Adrenal gland (tissue), 12 donors: ENCODE data around the gene GALNT10. TPM values are rescaled to one million over a fixed set of nuclear protein-coding genes. Genes with fewer than 3 reads are reported as not detected.

ENCODE experiments used
- DNase-seq, 7 donors: peaks; one replicate each; pipeline ENCODE4 v3.0.0-alpha.2; 2019 to 2020
- H3K27ac ChIP-seq, 5 donors: fragments of 200-600 bp; sonication (generic) in 4 of 5; 1 replicate in 3 of 5; 2 replicates in 2 of 5; pipeline versions ENCODE4 v1.5.1 to v1.8.0; 2016 to 2020; ENCODE audit warnings: mild to moderate bottlenecking in 1 of 5
- H3K27me3 ChIP-seq: fragments of 200-600 bp; 2 replicates; pipeline ENCODE4 v1.8.0; 2021
- H3K36me3 ChIP-seq, 2 donors: fragments of 200-600 bp; replicated peaks in 1 of 2; 1 replicate in 1 of 2; 2 replicates in 1 of 2; pipeline versions ENCODE4 v1.5.1 to v1.8.0; 2018 to 2022
- H3K4me1 ChIP-seq, 2 donors: fragments of 200-600 bp; replicated peaks in 1 of 2; 1 replicate in 1 of 2; 2 replicates in 1 of 2; pipeline versions ENCODE4 v1.5.1 to v1.8.0; 2018 to 2021
- H3K4me3 ChIP-seq, 4 donors: fragments of 200-600 bp; sonication (generic) in 3 of 4; one replicate each; pipeline ENCODE4 v1.5.1; 2016 to 2018
- H3K9me3 ChIP-seq, 3 donors: fragments of 200-600 bp; sonication (generic) in 1 of 3; replicated peaks in 1 of 3; 1 replicate in 2 of 3; 2 replicates in 1 of 3; pipeline versions ENCODE4 v1.5.1 to v1.8.0; 2016 to 2021
- POLR2A ChIP-seq, 2 donors: fragments of 450-650 bp; IDR thresholded peaks; one replicate each; pipeline ENCODE4 v1.6.1; 2017; ENCODE audit warnings: antibody characterized with exemption in 2 of 2, mild to moderate bottlenecking in 2 of 2, moderate library complexity in 1 of 2
- WGBS, 4 donors: extraction: QIAGEN DNeasy Blood & Tissue Kit in 2 of 4; methylation state at CpG; one replicate each; pipeline versions ENCODE4 v1.1.5 to v1.1.7; 2013 to 2017; 5-methylcytosine and 5-hydroxymethylcytosine counted together
- intact Hi-C, 2 donors: fragments of 100-400 bp; cut with DNase I; formaldehyde crosslinking; loops; one replicate each; pipeline versions ENCODE4 v1.14.1 to v1.15.0; 2022 to 2023
- polyA plus RNA-seq, 3 donors: library from polyadenylated mRNA; stranded (reverse); fragments of 200-250 nt in 2 of 3; fragments of 350-450 nt in 1 of 3; fragmentation: Illumina TruSeq in 1 of 3; extraction: RNeasy Lipid Tissue Mini Kit (QIAGEN cat#74804) in 1 of 3; gene quantifications; one replicate each; pipeline ENCODE4 v1.2.3, GENCODE V29; 2013 to 2014
- total RNA-seq, 9 donors: library from RNA; depleted of rRNA in 4 of 9; stranded (reverse); fragments of >200 nt in 4 of 9; fragments of 120-200 nt in 1 of 9; fragmentation: NEBNext Ultra II Directional in 1 of 9; extraction: Animal tissue kit (Norgen Biotek cat#: 25700) in 1 of 9; gene quantifications; one replicate each; pipeline versions ENCODE4 v1.1.0 to v1.2.4, GENCODE V29; 2013 to 2023
- TF ChIP-seq, protein P1 (sequence below), 6 experiments: fragments of 450-650 bp in 4 of 6; fragments of 200-600 bp in 2 of 6; sonication (generic) in 1 of 6; IDR thresholded peaks; 1 replicate in 5 of 6; 2 replicates in 1 of 6; pipeline versions ENCODE4 v1.5.1 to v1.8.0; 2016 to 2021; ENCODE audit warnings: antibody characterized with exemption in 6 of 6, mild to moderate bottlenecking in 2 of 6, moderate library complexity in 1 of 6
- donor health status: healthy with polysubstance abuse.
- donor health status: Bipolar disorder and iron deficiency.
- donor health status: DM: yes; HTN: yes; CAD: no.
- donor health status: DM: no; HTN: no; CAD: no.
- donor health status: DM: no; HTN: no; CAD: no.
- donor health status: DM: yes; HTN: yes; CAD: no.

The GALNT10 gene
- total and polyA plus RNA-seq, 12 donors: 5.6 to 74.1 (median 43.4) TPM

DNA sequence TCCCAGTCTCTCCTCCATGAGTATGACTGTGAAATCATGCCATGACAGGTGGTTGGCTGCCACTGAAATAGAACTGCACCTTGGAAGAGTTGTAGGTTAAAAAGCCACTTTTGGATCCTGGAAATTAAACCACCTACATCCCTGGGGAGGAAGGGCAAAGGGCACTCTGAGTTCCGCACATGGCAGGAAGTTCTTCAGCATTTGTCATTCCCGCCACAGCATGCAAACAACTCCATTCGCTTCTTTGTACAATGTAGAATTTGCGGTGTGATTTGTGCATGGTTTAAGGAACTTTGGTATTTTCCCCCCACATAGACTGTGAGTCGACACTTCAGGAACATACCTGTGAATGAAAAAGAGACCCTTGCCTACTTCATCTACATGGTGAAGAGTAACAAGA lies 265.1 kb downstream of the GALNT10 start:
- H3K36me3 ChIP-seq: peaks cover 0 to 70% of the 10 kb centered on the region in 2 donors
- no peaks in the 10 kb centered on the region for H3K4me1 ChIP-seq
- H3K4me3 ChIP-seq: no peak overlapping the region
- TF ChIP-seq, protein P1, sequence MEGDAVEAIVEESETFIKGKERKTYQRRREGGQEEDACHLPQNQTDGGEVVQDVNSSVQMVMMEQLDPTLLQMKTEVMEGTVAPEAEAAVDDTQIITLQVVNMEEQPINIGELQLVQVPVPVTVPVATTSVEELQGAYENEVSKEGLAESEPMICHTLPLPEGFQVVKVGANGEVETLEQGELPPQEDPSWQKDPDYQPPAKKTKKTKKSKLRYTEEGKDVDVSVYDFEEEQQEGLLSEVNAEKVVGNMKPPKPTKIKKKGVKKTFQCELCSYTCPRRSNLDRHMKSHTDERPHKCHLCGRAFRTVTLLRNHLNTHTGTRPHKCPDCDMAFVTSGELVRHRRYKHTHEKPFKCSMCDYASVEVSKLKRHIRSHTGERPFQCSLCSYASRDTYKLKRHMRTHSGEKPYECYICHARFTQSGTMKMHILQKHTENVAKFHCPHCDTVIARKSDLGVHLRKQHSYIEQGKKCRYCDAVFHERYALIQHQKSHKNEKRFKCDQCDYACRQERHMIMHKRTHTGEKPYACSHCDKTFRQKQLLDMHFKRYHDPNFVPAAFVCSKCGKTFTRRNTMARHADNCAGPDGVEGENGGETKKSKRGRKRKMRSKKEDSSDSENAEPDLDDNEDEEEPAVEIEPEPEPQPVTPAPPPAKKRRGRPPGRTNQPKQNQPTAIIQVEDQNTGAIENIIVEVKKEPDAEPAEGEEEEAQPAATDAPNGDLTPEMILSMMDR (IDR thresholded peaks at IDR 0.05): no peak
- no peak for TF ChIP-seq POLR2A (IDR thresholded peaks at IDR 0.05)
- intact Hi-C loops: no loop called here
- WGBS, 4 donors: 86 to 94% (median 89%) methylated on average over 5 of the region's 5 CpGs
- H3K27me3 ChIP-seq: no peaks in the 10 kb centered on the region
- no peak for DNase-seq
- H3K9me3 ChIP-seq: no peaks in the 10 kb centered on the region
- H3K27ac ChIP-seq: no peak overlapping the region

- Histone ChIP-seq H3K36me3 (peaks cover 0 to 64% of the 10 kb centered on the region in 2 donors), H3K27me3 (no peaks in the 10 kb centered on the region), H3K9me3 (no peaks in the 10 kb centered on the region), H3K27ac (no peak overlapping the region), H3K4me1 (no peaks in the 10 kb centered on the region), H3K4me3 (no peak overlapping the region)
- TF ChIP-seq, protein P1 (IDR thresholded peaks at IDR 0.05): no peak
- no peak for TF ChIP-seq POLR2A (IDR thresholded peaks at IDR 0.05)
- intact Hi-C loops: no loop called here
- no peak for DNase-seq
- WGBS, 4 donors: 79 to 90% (median 85%) methylated on average over 3 of the region's 3 CpGs
These were observed 266.0 kb downstream of the GALNT10 start for GRCh38 chr5:154456540-154456939.

- Histone ChIP-seq H3K27me3 (no peaks in the 10 kb centered on the region), H3K27ac (no peak overlapping the region), H3K36me3 (peaks cover 0 to 39% of the 10 kb centered on the region in 2 donors), H3K9me3 (no peaks in the 10 kb centered on the region), H3K4me3 (no peak overlapping the region), H3K4me1 (no peaks in the 10 kb centered on the region)
- 81 to 97% (median 87%) methylated on average over 3 of the region's 3 CpGs for WGBS, 4 donors
- intact Hi-C loops: no loop called here
- TF ChIP-seq POLR2A (IDR thresholded peaks at IDR 0.05): no peak
- TF ChIP-seq, protein P1 (IDR thresholded peaks at IDR 0.05): no peak
- no peak for DNase-seq
These were observed 268.5 kb downstream of the GALNT10 start for GRCh38 chr5:154459015-154459414.

DNA sequence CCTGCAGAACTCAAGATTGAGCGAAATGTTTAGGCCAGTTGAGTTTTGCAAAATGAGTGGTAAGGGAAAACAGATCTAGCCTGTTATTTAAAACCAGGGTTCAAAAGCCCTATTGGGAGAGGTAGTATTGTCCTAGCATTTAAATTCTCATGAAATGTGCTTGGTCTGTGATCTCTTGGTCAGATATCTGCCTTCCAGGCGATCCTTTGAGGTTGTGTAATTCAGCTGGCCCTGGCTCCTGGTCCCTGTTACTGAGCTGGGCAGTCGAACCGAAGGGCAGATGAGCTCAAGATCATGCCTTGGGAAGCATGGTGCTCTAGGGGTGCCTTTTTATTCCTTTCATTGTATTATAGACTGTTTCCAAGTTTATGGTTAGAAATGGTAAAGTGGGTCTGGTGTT lies 269.6 kb downstream of the GALNT10 start:
- Histone ChIP-seq H3K9me3 (no peaks in the 10 kb centered on the region), H3K4me1 (no peaks in the 10 kb centered on the region), H3K27me3 (no peaks in the 10 kb centered on the region), H3K36me3 (peaks cover 0 to 28% of the 10 kb centered on the region in 2 donors), H3K27ac (no peak overlapping the region), H3K4me3 (no peak overlapping the region)
- intact Hi-C loops: no loop called here
- WGBS, 4 donors: 86 to 90% (median 88%) methylated on average over 4 of the region's 4 CpGs
- TF ChIP-seq, protein P1 (IDR thresholded peaks at IDR 0.05): no peak
- TF ChIP-seq POLR2A (IDR thresholded peaks at IDR 0.05): no peak
- DNase-seq: no peak
